Stimulated activated CD8-positive, alpha-beta memory T cell treated with anti-CD3 and anti-CD28 coated beads, Interleukin-7, amount 100 ng/mL, for 48 hours (primary cell): ENCODE measurements around the gene TRIM58.

Source experiments
- DNase-seq, 2 donors: peaks; one replicate each; pipeline ENCODE4 v3.0.0-alpha.2; 2020; ENCODE audit warnings: low read depth in 1 of 2; ENCODE audit errors: extremely low read depth in 1 of 2

The TRIM58 gene

DNA sequence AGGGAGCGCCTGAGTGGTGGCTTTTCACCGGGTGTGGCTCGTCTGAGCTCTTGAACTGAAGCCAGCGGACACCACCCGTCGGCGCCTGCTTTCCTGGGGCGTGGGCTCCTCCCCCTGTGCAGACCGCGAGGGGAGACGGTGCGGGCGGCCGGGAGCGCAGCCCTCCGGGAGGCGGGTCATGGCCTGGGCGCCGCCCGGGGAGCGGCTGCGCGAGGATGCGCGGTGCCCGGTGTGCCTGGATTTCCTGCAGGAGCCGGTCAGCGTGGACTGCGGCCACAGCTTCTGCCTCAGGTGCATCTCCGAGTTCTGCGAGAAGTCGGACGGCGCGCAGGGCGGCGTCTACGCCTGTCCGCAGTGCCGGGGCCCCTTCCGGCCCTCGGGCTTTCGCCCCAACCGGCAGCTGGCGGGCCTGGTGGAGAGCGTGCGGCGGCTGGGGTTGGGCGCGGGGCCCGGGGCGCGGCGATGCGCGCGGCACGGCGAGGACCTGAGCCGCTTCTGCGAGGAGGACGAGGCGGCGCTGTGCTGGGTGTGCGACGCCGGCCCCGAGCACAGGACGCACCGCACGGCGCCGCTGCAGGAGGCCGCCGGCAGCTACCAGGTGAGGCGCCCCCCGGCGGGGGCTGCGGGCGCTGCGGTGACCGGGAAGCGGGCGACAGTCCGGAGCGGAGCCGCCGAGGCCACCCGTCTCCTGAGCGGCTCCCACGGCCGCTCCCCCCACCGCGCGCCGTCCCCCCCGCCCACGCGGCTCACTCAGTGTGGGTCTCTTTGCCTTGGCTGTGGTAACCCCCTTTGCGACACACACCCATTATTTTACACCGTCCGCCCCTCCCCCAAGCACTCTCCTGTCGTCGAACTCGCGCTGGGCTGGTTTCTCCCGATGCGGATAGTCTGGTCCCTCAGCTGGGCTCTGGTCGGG is at the start of gene TRIM58:
TSS of gene TRIM58 (plus strand) at position 119 of the 916 bp plus-strand sequence. CDS start at position 179, 60 bp downstream.
- peak in 1 of 2 donors; percentile 2 for DNase-seq

DNA sequence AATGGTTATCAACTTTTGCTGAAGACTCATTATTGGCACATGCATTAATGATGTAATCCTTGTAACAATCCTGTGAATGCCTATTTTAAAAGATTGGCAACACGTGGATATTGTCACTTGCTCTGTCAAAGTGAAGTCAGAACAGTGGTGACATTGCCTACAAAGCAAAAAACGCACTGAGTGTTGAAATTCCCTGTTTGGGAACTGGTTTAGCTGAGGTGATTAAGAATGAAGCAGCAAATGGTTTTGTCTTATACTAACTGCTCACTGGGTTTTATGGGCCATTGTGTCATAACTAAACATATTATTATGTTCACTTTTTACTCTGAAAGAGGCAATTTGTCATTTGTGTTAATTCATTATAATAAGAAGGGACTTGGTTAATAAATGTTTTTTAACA is 44.4 kb upstream of the TRIM58 start:
- no peak for DNase-seq

- DNase-seq = no peak
Measured at GRCh38 chr1:247822060-247822459, 34.9 kb upstream of the TRIM58 start.

- no peak for DNase-seq
Measured at GRCh38 chr1:247824023-247824422, 33.0 kb upstream of the TRIM58 start, which contains the start of gene OR14A16. OR14A16 (minus strand) TSS chr1:247824119; CDS start chr1:247815729, 8,390 bp downstream.

DNA sequence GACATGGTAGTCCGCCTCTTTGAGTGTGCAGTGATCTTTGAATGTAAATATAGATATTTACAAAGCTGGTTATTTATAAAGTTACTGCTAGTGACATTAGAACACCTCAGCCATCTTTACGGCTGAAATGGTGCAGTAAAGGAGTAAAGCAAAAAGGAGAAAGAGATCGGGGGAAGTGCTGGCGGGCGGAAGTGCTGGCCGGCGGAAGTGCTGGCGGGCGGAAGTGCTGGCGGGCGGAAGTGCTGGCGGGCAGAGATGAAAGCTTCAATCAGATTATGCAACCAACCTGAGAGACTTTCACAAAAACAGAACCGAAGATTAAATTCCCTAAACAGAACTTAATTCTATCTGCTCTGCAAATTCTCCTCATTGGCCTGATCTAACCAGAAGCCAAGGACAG is 31.6 kb upstream of the TRIM58 start:
- DNase-seq = no peak

DNA sequence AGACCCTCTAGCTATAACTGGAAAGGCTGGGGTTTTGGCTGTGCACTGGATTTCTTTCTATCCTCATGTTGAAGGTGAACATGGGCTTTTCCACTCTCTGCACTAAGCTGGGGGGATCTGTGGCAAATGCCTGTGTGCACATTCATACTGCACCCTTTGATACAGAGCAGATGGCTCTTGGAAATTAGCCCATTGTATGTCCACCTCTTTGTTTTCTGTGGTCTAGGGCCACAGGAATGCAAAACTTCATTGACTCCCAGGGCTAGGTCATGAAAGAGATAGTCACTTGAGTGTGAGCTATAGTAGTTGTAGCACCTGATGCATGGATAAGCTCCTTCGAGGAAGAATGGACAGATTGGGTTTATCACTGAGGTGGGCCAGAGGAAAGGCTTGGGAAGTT is 27.3 kb upstream of the TRIM58 start:
- DNase-seq = no peak

DNA sequence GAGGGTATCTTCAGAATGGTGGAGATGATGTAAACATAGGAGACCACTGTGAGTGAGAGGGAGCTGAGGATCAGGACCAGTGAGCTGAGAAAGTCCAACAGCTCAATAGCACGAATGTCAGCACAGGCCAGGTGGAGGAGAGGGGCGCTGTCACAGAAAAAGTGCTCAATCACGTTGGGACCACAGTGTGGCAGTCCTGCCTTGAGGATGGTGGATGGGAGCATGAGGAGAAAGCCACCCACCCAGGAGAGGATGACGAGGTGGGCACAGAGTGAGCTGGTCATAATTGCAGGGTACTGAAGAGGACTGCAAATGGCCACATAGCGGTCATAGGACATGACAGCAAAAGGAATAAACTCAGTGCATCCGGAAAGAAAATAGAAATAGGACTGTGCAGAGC is 23.4 kb upstream of the TRIM58 start:
- no peak for DNase-seq

DNA sequence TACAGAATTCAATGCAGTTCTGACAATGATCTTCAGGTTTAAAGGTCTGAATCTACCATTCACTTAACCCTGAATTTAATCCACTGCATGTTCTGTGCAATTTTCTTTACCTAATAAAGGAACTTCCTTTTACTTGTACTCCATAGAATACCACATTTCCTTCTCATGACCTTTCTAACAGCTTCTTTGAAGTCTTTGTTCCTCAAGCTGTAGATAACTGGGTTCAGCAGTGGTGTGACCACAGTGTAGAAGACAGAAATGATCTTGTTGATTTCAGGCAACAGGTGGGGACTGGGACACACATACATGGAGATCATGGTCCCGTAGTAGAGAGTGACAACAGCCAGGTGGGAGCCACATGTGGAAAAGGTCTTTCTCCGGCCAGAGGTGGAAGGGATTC is 16.2 kb upstream of the TRIM58 start:
- DNase-seq = no peak

DNA sequence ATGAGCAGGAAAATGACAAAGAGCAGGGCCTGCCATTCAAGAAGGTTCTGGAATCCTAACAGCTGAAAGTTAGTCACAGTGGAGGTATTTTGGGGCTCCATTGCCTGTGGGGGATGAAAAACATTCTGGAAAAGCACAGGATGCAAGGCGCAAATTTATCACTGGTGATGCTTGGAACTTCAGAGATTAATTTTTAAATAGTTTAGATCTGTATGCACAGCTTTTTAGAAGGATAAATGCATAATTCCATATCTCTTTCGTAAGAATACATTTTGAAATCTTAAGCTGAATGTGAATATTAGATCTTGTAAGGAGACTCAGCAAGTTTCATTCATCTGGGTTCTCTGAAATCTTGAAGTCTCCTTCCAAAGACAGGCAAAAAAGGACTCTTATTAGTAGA is 15.2 kb upstream of the TRIM58 start, which contains the start of gene OR11L1:
TSS of gene OR11L1 (minus strand) at position 101 of the 400 bp plus-strand sequence. CDS start at position 101, 0 bp downstream.
- DNase-seq = no peak

GRCh38 chr1:247843411-247843810 is 13.6 kb upstream of the TRIM58 start:
- no peak for DNase-seq

DNA sequence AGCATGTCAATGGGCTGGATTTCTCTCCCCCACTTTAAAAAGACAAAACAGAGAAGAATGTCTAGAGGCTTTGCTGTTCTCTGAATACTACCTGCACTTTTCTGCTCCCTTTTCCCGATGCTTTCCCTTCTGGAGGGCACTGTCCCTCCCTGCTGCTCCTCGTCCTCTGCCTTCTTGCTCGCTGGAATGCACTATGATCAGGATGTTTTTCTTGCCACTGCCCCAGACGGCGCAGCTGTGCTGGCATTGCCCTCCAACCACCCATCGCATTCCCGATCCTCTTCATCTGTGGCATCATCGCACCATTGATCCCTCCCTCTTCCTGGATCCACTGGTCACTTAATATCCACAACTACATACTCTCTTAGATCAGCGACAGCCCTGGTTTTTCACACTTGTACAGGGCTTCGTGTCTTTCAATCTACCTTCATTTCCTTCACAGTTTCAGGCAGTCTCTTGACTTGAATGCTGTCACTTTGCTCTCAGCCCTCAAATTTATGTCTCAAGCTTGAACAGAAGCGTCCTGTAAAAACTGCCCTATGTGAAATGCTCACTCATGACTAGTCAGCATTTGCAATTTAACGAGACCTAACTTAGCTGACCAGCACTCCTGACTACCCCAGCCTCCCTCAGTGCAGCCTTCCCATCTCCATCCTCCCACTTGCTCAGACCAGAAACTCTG is 11.8 kb upstream of the TRIM58 start:
- DNase-seq = no peak

DNA sequence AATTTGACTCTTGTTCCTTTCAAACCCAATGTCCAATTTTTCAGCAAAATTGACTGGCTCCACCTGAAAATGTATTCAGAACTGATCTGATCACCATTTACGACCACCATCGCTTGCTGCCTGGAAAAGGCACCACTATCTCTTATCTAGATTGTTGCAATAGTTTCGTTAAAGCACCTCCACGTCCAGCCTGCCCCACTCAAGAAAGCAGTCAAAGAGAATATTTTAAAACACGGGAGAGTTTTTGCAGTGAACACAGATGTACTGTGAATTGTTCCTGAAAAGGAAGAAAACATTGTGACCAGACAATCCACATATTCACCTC is 11.3 kb upstream of the TRIM58 start:
- no peak for DNase-seq

- DNase-seq = no peak
Measured at GRCh38 chr1:247848346-247848745, 8.6 kb upstream of the TRIM58 start.

- DNase-seq = no peak
Measured at GRCh38 chr1:247849616-247850015, 7.4 kb upstream of the TRIM58 start.

DNA sequence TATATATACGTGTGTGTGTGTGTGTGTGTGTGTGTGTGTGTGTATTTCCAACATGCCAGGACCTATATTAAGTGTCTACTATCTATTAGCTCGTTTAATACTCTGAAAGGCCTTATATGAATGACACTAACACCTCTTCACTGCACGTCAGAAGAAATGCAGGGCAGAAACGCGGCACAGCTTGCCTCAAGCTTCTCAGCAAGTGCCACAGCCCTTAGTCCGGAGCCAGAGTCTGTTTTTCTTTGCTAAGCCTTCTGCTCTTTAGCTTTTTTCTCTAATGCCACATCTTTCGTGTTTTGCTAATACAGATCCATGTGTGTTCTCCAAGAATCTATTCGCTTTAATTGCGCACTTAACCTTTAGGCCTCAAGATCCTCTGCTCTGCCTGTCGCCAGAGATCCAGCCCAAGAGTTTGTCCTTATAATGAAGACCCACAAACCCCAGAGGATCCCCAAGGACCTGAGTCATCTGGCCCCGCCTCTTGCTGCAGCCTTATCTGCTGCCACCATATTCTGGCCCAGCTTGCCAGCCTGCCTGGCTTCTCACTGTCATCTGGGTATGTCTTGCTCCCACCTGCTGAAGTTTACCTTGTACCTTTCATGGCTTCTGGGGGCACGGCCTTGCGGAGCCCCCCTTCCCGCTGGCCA is 2.0 kb upstream of the TRIM58 start:
- no peak for DNase-seq

GRCh38 chr1:247855911-247856310 is 1.1 kb upstream of the TRIM58 start:
- DNase-seq = no peak

- DNase-seq = no peak
Measured at GRCh38 chr1:247857985-247858619, 1.1 kb downstream of the TRIM58 start.

DNA sequence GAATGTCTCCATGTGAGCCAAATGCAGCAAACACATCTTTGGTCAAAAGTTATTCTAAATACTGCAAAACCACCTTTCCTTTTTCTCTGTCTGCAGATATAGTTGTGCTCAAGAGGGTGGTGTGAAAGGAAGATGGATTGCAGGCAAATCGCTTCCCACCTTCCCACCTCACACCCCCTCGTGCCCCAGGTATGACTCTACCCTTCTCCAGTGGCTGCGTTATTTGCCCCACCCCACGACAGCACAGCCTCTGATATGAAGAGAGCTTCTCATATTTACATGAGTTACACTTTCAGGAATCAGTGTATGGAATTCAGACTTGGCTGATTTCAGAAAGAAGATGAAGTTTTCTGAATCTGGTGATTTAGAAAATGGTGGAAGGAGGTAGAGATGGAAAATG is 5.8 kb downstream of the TRIM58 start:
- no peak for DNase-seq

DNA sequence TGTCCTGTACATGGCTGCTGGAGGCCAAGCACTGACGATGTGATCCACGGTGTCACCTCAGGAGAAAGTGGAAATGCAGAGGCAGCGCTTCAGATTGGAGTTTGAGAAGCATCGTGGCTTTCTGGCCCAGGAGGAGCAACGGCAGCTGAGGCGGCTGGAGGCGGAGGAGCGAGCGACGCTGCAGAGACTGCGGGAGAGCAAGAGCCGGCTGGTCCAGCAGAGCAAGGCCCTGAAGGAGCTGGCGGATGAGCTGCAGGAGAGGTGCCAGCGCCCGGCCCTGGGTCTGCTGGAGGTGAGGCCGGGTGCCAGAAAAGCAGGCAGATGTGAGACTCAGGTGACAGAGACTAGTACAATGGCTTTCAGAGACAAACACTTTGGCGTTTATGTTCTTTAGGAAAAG is 7.7 kb downstream of the TRIM58 start:
- DNase-seq = no peak

- DNase-seq = no peak
Measured at GRCh38 chr1:247865416-247865815, 8.4 kb downstream of the TRIM58 start.

DNA sequence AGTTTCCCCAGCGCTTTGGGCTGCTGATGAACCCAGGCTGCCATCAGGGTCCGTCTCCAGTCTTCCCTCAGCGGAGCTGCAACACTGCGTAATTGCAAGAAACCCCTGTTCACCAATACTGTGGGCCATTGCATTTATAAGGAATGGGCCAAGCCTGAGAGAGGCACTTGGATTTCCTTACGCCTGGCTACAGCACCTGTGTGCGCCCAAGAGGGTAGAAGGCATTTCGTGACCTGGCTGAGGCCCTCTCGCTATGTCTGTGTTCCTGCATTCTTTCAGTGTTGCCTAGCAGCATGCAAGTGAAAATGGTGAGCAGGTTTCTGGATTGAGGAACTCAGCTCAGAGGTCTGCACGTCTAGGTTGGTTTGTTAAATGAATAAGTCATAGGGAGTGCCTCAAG is 26.4 kb downstream of the TRIM58 start:
- no peak for DNase-seq
